GM03348 (cell line): ENCODE data around the gene MAP3K19.
"Not testable (repeated sequence)": the region's sequence is repeated elsewhere in the genome, so short reads cannot be mapped to it uniquely, and the experiment has no call there.

Experiments
- DNase-seq: peaks from one replicate; pipeline ENCODE4 v3.0.0; 2012; ENCODE audit warnings: low spot score

Gene MAP3K19

GRCh38 chr2:135052042-135052876 lies 5.0 kb upstream of the MAP3K19 start, which contains the start of gene RAB3GAP1:
Gene RAB3GAP1 (plus strand): TSS chr2:135052292. CDS start chr2:135052308, 16 bp downstream.
- DNase-seq: peak; percentile 95

GRCh38 chr2:135050684-135051083 lies 3.4 kb upstream of the MAP3K19 start:
- no peak for DNase-seq

- no peak for DNase-seq
Observed at GRCh38 chr2:135050132-135050531, 2.9 kb upstream of the MAP3K19 start.

GRCh38 chr2:135048122-135048521 lies 875 bp upstream of the MAP3K19 start:
- no peak for DNase-seq

GRCh38 chr2:135043345-135043744 lies 3.9 kb downstream of the MAP3K19 start:
- no peak for DNase-seq

- no peak for DNase-seq
Observed at GRCh38 chr2:135037831-135038230, 9.4 kb downstream of the MAP3K19 start.

GRCh38 chr2:135033216-135033615 lies 14.0 kb downstream of the MAP3K19 start:
- not testable (repeated sequence) for DNase-seq

GRCh38 chr2:135030826-135031225 lies 16.4 kb downstream of the MAP3K19 start:
- peak; percentile 50 for DNase-seq

GRCh38 chr2:135029481-135030134 lies 17.6 kb downstream of the MAP3K19 start:
- no peak for DNase-seq

GRCh38 chr2:135023886-135024485 lies 23.3 kb downstream of the MAP3K19 start:
- DNase-seq: no peak

- DNase-seq: no peak
Observed at GRCh38 chr2:135022952-135023880, 24.0 kb downstream of the MAP3K19 start.

GRCh38 chr2:135021618-135022017 lies 25.6 kb downstream of the MAP3K19 start:
- DNase-seq: no peak

GRCh38 chr2:135011633-135012032 lies 35.6 kb downstream of the MAP3K19 start:
- no peak for DNase-seq

- no peak for DNase-seq
Observed at GRCh38 chr2:135010200-135010942, 36.9 kb downstream of the MAP3K19 start.

- no peak for DNase-seq
Observed at GRCh38 chr2:135009339-135009738, 37.9 kb downstream of the MAP3K19 start.

- no peak for DNase-seq
Observed at GRCh38 chr2:135005753-135006152, 41.5 kb downstream of the MAP3K19 start.

GRCh38 chr2:135004005-135004746 lies 43.1 kb downstream of the MAP3K19 start:
- peak; percentile 93 for DNase-seq

GRCh38 chr2:135002836-135003235 lies 44.4 kb downstream of the MAP3K19 start:
- DNase-seq: no peak

GRCh38 chr2:134999521-134999920 lies 47.7 kb downstream of the MAP3K19 start:
- DNase-seq: no peak

GRCh38 chr2:134988994-134989605 lies 58.1 kb downstream of the MAP3K19 start:
- peak; percentile 57 for DNase-seq
